Colon (tissue), 2 donors: ENCODE measurements around the gene ILKAP.

ENCODE experiments used
- FAIRE-seq: peaks from 2 replicates; lab custom pipeline; 2012; peaks lifted over from hg19 to GRCh38; lab: Jason Lieb, UNC
- donor health status: control.
- donor health status: control.

Gene ILKAP

DNA sequence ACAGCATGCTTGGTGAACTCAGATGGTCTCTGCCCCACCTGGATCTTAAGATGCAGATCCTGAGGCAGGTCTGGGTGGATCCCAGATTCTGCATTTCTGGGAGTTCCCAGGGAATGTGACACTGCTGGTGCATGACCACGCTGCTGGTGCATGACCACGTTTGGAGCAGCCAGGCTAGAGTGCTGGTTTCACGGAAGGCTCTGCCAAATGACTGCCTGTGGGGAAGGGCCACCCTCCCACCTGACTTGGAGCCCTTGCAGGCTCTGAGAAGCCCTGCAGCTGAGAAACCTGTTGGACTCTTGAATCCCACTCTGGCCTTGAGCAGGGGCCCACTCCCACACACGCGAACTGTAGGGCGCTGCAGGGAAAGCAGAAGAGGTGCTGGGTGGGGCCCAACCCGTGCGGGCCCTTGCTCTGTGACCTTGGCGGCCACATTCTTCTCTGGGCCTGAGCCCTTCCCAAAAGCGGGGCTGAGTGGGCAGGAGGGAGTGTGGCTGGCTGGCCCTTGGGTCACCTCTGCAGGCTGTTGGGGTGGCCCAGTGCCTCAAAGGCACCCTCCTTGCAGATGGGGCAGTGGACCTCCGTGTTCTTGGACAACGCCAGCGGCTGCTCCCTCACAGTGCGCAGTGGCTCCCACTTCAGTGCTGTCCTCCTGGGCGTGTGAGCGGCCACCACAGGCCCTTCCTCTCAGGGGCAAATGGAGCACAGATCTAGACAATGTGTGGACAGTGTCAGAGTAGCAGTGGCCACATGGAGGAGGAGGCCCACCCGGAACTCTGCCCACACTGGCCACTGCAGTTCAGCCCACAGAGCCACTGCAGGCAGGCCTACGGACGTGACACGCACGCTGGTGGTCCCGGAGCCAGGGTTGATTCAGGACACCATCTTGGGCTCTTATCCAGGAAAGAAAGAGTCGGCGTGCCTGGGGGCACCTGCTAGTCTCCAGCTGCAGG, 36.8 kb downstream of the ILKAP start:
- FAIRE-seq = no peak

DNA sequence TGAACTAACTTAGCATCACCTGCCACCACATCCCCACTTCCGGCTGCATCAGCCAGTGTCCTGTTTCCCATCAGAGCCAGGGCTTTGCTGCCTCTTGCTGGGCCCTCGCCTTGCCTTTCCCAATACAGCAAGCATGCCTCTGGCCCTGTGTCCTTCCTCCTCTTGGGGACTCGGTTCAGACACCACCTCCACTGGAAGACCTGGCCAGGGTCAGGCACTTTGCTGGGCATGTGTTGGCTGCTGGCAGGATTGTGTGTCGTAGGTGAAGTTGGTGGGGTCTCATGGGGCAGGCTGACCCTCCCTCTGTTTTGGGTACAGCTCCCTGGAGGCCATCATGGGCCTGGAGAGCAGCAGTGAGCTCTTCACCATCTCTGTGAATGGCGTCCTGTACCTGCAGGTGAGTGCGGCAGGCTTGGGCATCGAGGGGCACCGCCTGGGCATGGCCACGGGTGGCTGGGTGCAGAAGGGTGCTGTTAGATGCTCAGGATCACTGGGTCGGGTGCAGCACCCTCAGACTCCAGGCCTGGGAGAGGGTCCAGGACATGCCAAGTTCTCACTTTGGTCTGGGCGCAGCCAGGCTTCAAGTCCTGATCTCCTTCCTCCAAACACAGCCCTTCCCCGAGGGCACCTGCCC, 38.1 kb downstream of the ILKAP start:
- no peak for FAIRE-seq

DNA sequence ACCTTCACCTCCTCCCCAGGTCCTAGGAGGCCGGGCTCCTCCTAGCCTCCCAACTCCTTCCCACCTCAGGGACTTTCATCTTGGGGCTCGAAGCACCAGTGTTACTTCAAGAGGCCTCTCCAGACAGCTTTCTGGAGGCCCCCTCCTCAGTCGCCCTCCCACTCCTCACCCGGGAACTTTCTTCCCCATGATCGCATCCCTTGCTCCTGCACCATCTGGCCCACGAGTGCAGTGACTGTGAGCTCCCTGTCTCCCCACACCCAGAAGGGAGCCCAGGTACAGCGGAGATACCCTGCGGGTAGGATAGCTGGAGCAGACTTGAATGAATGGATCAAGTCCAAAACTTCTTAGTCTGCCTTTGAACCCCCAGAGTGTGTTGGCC, 38.6 kb downstream of the ILKAP start:
- no peak for FAIRE-seq

DNA sequence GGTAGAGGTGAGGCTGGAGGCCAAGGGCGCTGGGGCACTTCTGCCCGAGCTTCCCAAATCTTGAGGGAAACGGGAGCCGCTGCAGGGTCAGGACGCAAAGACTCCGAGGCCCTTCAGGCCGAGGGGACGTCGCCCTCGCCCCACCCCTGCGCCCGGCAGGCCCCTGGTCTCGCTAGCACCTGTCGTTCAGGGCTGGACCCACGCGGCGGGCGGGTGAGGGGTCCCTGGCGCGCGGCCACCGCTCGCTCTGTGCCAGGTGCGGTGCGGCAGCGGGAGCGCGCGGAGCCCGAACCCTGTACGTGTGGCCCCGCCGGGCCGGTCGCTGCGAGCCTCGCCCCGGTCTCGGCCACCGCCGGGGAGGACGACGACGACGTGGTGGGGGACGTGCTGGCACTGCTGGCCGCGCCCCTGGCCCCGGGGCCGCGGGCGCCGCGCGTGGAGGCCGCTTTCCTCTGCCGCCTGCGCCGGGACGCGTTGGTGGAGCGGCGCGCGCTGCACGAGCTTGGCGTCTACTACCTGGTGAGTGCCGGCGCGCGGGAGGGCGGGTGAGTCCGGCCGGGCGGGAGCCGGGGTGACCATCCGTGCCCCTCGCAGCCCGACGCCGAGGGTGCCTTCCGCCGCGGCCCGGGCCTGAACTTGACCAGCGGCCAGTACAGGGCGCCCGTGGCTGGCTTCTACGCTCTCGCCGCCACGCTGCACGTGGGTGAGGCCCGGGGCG, 39.9 kb downstream of the ILKAP start:
- no peak for FAIRE-seq

DNA sequence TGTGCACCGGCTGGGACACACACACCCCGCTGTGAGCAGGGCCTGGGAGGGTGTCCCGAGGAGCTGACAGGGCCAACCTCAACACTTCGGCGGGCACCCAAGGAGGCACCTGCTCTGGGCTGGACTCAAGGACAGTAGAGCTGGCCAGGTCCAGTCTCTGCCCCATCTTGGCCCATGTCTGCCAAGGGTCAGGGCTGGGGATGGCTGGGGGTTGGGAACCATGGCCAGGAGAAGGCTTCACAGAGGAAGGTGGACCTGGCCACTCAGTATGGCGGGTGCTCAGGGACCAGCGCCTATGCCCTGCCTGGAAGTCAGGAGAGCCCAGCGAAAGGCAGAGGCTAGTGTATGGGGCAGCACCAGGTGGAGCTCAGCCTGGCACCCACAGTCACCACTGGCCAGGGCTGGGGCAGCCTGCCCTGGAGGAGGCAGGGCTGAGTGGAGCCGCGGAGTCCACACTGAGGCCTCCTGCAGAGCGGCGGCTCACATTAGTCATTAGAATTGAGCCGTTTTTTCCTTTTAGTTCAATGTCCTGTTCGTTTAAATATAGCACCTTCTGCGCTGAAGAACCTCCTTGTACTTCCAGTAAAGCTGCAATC, 40.6 kb downstream of the ILKAP start:
- no peak for FAIRE-seq

DNA sequence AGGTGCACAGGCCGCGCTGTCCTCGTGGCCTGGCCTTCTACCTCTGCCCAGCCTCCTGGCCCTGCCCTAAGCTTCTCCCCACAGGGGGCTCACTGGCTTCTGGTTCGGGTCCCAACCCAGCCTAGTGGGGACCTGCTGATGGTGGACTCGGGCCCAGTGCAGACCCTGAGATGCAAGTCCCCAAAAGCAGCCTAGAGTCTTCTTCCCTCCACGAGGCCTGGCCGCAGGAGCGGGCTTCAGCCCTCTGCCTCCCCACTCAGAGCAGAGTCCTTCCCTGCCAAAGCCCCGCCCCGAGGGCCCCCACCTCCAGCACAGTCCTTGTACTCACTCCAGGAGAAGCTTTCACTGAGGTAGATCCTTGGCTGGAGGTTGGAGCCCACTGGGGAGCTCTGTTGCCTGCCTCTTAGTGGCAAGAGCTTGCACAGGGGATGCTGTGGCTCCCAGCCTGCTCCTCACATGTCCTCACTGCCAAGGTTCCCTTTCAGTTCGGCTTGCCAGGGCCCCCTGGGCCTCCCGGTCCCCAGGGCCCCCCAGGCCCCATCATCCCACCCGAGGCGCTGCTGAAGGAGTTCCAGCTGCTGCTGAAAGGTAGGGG, 41.1 kb downstream of the ILKAP start:
- FAIRE-seq = no peak

DNA sequence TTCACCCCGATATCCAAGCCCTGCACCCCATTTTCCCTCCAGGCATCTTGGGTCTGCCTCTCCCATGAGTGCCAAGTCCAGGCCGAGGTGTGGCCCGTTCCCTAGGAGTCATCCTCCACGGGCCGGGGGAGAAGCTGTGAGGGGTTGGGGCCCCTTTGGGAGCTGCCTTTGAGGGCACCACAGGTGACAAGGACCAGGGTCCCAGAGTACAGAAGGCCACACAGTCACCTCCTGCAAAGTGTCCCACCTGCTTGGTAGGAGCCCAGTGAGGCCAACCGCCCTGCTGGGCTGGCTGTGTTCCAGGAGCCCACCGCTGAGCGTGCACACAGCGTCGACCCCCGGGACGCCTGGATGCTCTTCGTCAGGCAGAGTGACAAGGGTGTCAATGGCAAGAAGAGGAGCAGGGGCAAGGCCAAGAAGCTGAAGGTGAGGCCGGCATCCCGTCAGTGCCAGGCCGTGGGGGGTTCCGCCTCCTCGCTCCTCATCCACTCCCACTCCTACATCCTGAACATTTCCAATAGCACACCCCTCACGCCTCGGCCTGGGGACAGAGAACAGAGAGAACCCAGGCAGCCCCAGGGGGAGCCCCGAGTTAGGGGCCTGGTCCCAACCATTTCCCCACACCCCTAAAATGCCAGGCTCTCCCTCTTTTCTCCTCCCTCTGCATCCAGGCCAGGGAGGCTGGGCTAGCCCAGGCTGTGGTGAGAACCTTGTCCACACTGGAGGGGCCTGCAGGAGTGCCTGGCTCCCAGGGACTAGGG, 42.0 kb downstream of the ILKAP start:
- no peak for FAIRE-seq

DNA sequence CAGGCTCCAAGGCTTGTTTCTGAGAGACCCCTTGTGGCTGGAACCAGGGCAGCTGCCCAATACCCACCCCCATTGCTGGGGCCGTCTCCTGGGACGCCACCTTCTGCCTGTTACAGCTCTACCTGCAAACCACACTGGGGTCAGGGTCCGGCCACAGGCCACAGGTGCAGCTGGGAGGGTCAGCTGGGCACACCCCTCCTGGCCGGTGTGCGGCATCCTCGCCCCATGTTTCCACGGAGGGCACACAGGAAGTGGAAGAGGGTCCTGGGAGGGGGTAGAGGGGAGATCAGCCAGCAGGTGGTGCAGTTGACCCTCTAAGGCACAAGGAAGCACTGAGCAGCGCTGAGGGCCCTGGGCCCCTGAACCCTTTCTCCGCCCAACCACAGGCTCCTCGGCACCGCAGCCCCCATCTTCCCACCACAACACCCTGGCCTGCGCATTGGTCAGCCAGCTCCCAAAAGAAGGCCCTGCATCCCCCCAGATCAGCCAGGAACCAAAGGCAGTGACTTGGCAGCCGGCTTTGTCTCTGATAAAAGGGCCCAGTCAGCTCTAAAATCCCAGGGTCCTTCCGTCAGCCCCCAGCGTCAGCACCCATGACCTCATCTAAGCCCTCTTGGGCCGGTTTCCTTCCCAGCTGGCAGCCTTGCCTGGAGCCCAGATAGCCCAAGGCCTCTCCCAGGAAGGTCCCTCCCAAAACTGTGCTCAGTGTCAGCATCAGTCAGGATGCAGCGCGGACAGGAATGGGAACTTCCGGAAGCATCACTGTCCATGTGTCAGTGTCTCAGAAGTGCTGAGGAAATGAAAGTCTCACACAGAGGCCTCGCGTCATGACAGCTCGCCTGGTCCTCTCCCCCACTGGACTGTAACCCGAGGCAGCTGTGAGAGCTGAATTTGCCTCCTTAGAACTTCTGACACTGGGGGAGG, 43.0 kb downstream of the ILKAP start:
- no peak for FAIRE-seq

DNA sequence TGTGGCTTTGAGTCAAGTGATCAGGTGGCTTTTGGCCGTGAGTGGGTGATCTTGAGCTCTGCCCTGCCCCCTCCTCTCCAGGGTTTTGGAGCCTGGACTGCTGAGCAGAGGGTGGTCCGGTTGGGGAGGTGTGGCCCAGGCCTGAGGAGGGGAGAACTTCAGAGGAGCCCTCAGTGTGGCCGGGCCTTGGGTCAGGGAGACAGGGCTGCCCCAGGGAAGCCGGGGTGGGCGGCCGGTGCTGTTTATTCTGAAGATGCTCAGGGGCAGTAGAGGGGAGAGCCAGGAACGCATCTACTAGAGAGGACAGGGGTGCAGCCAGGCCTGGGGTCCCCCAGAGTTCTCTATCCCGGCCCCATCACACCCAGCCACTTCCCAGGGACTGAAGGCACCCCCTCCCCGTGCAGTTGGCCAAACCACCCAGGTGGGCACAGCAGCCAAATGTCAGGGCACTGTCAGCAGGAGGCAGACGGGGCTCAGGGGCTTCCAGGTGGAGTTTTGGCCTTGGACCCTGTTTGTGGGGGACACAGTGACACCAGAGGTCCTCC, 43.8 kb downstream of the ILKAP start:
- FAIRE-seq = no peak

DNA sequence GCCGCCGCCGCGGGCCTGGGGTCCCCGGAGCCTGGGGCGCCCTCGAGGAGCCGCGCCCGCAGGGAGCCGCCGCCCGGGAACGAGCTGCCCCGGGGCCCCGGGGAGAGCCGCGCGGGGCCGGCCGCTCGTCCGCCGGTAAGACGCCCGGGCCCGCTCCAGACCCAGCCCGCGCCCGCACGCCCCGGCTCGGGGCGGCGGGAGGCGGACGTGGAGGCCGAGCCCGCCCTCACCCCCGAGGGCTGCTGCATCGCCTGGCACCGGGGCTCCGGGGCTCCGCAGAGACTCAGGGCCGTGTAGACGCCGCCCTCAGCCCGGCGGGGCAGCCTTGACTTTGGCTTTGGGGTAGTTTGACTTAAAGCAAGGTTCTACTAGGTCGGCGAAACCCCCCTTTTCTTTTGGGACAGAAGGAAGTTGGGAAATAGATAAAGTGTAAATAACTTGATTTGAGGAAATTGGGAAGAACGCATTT, 44.4 kb downstream of the ILKAP start:
- no peak for FAIRE-seq

DNA sequence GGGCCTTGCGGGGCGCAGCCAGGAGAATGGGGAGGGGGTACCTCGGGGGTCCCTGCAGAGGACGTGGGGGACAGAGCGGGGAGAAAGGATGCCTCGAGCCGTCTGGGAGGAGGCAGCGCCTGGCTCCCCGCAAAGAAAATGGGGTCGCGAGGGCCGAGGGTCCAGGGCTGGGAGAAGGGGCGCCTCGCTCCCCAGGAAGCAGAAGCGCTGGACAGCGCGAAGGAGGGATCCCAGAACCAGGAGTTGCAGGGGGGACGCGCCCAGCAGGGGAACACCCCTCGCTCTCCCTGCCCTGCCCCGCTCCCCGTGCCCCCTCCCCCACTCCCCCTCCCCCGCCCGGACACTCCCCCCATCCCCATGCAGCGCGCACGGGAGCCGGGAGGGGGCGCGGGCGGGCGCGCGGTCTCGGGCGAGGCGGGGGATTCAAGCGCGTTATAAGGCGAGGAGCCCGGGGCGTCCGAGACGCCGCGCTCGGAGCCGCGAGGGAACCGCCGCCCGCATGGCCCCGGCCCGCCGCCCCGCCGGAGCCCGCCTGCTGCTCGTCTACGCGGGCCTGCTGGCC, 44.9 kb downstream of the ILKAP start, which contains the start of gene ERFE:
ERFE (plus strand) TSS at position 462 of the 562 bp plus-strand sequence; CDS start at position 500, 38 bp downstream.
- no peak for FAIRE-seq

DNA sequence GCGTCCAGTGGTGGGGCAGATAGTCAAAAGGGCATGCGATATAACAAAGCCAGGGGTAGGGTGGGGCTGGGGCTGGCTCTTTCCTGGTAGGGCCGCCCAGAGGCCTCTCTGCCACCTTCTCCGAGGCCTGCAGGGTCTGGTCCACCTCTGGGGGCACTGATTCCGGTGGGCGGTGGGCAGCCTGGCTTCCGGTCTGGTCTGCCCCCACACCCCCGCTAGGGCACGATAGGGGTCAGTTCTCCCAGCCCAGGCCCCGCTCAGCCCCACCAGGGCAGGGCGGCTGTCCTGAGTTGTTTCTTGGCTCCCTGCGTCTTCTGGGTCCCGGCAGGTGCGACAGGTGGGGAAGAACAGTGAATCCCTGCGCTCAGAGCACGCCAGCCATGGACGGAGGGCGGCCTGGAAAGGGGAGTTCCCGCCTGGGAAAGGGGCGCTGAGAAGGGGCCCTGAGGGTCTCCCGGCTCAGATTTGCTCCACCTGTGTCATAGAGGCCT, 45.4 kb downstream of the ILKAP start:
- no peak for FAIRE-seq

DNA sequence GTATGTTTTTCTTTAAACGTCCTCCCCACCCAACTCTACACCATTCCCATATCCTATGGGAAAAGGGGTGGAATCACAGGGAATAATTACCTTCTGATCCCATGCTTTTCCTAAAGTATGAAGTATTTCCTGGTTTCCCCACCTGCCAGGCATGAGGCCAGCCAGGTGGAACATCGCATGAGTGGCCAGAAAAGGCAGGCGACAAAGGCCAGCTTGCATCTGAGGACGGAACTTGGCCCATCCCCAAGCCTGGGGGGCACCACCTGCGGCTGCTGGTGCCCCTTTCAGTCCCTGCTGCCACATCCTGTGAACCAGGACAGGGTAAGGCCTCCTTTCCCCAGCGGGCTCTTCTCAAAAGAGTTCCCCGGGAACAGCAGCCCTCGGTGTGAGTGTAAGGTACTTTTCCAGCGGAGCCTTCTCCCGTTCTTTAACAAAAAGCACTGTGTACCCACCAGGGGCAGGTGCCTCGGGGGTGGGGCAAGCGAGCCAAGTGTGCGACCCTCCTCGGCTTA, 45.9 kb downstream of the ILKAP start:
- no peak for FAIRE-seq

DNA sequence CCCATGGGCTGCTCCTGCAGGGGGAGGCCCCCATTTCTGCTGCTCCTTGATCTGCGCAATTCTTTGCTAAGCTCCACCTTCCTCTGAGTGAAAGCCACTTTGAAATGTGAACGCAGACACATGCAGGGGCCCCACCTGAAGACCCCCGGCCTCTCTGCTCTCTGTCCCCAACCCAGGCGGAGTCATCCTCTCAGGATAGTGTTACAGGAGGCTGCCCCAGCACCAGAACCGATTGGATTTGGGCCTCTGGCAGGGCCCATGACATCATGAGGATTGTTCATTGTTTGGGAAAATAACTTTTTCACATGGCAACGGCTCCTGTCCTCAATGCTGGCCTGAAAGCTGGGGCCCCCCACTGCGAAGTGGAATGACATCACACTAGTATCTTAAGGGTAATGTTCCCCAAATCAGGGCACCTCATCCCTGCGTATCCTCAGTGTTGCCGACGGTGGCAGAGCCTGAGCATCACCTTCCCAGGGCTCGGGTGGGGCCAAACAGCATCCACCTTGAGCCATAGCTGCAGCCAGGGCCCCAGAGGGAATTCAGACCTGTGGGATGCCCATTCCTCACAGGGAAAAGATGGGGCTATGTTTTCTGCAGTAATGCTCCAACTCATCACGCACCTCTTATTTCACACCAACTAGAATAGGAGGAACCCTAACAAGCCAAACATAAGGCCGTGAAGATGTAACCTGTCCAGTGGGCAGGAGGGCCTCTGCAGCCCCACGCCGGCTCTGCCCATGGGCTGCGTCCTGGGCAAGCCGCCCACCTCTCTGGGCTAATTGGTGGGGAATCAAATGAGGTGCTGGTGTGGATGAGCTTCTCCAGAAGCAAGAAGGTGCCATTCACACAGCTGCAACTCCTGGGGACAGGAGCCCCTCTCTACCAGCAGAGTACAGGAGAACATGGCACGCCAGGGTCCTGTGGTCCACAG, 47.5 kb downstream of the ILKAP start:
- no peak for FAIRE-seq

DNA sequence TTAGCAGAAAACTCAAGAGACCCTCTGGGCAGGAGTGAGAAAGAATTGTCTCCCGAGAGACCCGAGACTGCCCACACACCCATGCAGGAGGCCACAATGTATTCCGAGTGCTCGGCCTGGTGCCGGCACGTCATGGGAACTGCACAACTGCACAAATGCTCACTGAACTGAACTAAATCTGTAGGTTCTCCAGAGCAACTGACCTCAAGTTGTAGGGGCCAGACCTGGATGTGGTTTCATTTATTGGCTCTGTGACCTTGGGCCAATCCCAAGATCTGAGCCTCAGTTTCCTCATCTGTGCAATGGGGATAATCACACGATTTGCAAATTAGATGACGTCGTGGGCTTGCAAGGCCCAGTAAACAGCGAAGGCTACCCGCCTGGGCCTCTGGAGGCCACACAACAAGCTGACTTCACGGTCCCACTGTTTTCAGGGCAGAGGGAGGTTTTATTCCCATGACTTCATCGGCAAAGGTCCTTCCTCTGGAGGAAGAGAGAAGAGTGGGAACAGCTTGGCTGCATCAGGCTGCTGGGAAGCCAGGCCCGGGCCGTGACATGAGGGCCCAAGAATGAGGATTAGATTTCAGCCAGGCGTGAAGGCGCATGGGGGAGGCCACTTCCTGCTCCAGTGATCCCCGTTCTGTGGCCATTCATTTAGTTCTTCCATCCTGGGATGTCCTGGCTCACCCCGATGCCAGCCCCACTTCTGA, 48.3 kb downstream of the ILKAP start:
- FAIRE-seq = no peak

DNA sequence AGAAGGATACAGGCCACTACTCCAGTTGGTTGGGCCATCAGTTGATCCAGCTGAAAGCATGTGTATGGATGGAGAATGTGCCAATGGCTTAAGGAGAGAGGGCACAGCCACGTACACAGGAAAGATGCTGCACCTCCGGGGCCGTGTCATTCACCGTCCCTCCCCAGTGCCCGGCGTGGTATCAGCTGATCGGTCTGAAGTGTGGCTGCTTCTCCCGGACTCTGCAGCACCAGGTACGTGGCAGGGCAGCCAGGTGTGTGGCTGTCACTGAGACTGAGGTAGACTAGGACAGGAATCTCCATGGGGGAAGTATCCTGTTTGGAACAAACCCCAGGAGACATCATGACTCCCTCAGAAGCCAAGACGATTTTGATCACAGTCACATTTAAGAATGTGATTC, 48.9 kb downstream of the ILKAP start:
- FAIRE-seq = no peak
